T-cell (primary cell): ENCODE data around the gene TEKT2. TPM values are rescaled to one million over a fixed set of nuclear protein-coding genes. Genes with fewer than 3 reads are reported as not detected.

ENCODE experiments used
- ATAC-seq, 4 experiments: fragments of 200-7000 bp in 3 of 4; fragments of 150-1000 bp in 1 of 4; cut with Tn5 transposase; replicated peaks in 1 of 4; 1 replicate in 3 of 4; 2 replicates in 1 of 4; pipeline ENCODE4 v1.10.0; 2021; ENCODE audit warnings: moderate library complexity in 3 of 4, mild to moderate bottlenecking in 2 of 4, moderate number of reproducible peaks in 1 of 4
- CTCF ChIA-PET, 2 donors: fragments of 300-600 bp; sonication (Branson Sonifier 250); formaldehyde crosslinking; loops; one replicate each; lab custom pipeline; 2022; ENCODE audit warnings: antibody characterized with exemption in 2 of 2; lab: Charles Lee
- POLR2A ChIA-PET, 2 donors: fragments of 300-600 bp; sonication (Branson Sonifier 250); formaldehyde crosslinking; loops; one replicate each; lab custom pipeline; 2022; ENCODE audit warnings: antibody characterized with exemption in 2 of 2; lab: Charles Lee
- DNase-seq, 35 experiments: peaks; one replicate each; pipeline versions ENCODE4 v3.0.0 to v3.0.0-alpha.2; 2013 to 2023
- H3K27ac ChIP-seq: one replicate; pipeline ENCODE4 v1.5.1; 2013; ENCODE audit warnings: low read length
- H3K27me3 ChIP-seq, 2 experiments: replicated peaks in 1 of 2; 1 replicate in 1 of 2; 2 replicates in 1 of 2; pipeline versions ENCODE4 v1.6.1 to v1.7.0; 2013; ENCODE audit warnings: low read length in 1 of 2, mixed read lengths in 1 of 2; ENCODE audit not compliant: control insufficient read depth in 2 of 2, insufficient read depth in 2 of 2; ENCODE audit errors: extremely low read depth in 1 of 2
- H3K36me3 ChIP-seq, 2 donors: 1 replicate in 1 of 2; 2 replicates in 1 of 2; pipeline versions ENCODE4 v1.6.1 to v1.7.0; 2013; ENCODE audit warnings: low read length in 1 of 2; ENCODE audit not compliant: control insufficient read depth in 2 of 2, insufficient read depth in 1 of 2; ENCODE audit errors: extremely low read depth in 1 of 2
- H3K4me1 ChIP-seq, 2 experiments: 1 replicate in 1 of 2; 2 replicates in 1 of 2; pipeline versions ENCODE4 v1.6.1 to v1.7.0; 2013; ENCODE audit warnings: low read length in 2 of 2, mixed read lengths in 1 of 2; ENCODE audit not compliant: insufficient read depth in 2 of 2, control insufficient read depth in 1 of 2; ENCODE audit errors: extremely low read depth in 1 of 2
- H3K4me3 ChIP-seq, 2 donors: 1 replicate in 1 of 2; 2 replicates in 1 of 2; pipeline versions ENCODE4 v1.5.1 to v1.7.0; 2013; ENCODE audit warnings: mild to moderate bottlenecking in 2 of 2, low read length in 1 of 2, moderate library complexity in 1 of 2; ENCODE audit not compliant: control insufficient read depth in 1 of 2; ENCODE audit errors: extremely low read depth in 1 of 2
- H3K9me3 ChIP-seq: 2 replicates; pipeline ENCODE4 v1.7.0; 2013
- H3K27ac Mint-ChIP-seq, 2 donors: one replicate each; pipeline ENCODE4 v1.8.0; 2020 to 2021; ENCODE audit warnings: mild to moderate bottlenecking in 2 of 2, mixed read lengths in 2 of 2
- H3K27me3 Mint-ChIP-seq, 2 donors: one replicate each; pipeline ENCODE4 v1.8.0; 2021 to 2022; ENCODE audit warnings: mixed read lengths in 2 of 2
- H3K36me3 Mint-ChIP-seq: one replicate; pipeline ENCODE4 v1.8.0; 2021; ENCODE audit warnings: mixed read lengths
- H3K4me1 Mint-ChIP-seq, 3 donors: one replicate each; pipeline ENCODE4 v1.8.0; 2020 to 2022; ENCODE audit warnings: mixed read lengths in 3 of 3, mild to moderate bottlenecking in 1 of 3
- H3K4me3 Mint-ChIP-seq, 3 donors: one replicate each; pipeline ENCODE4 v1.8.0; 2020 to 2022; ENCODE audit warnings: mild to moderate bottlenecking in 3 of 3, mixed read lengths in 3 of 3, moderate library complexity in 3 of 3
- H3K9me3 Mint-ChIP-seq, 3 donors: one replicate each; pipeline ENCODE4 v1.8.0; 2020 to 2022; ENCODE audit warnings: mixed read lengths in 3 of 3
- WGBS: methylation state at CpG from one replicate; pipeline ENCODE4 v1.1.5; 2013; ENCODE audit warnings: missing lambda C conversion rate; ENCODE audit not compliant: insufficient coverage; 5-methylcytosine and 5-hydroxymethylcytosine counted together
- total RNA-seq, 35 experiments: library from RNA in 6 of 35; stranded (reverse) in 6 of 35; fragments of 120-200 nt in 1 of 35; gene quantifications; one replicate each; pipeline versions ENCODE4 v1.2.1 to v1.2.4 and lab custom pipeline; 2013 to 2026

The TEKT2 gene
- total RNA-seq, 5 donors from 2014 or later (not counting 1 experiment from before 2014, with no cell fraction given): 0.18 TPM; not detected in 4

DNA sequence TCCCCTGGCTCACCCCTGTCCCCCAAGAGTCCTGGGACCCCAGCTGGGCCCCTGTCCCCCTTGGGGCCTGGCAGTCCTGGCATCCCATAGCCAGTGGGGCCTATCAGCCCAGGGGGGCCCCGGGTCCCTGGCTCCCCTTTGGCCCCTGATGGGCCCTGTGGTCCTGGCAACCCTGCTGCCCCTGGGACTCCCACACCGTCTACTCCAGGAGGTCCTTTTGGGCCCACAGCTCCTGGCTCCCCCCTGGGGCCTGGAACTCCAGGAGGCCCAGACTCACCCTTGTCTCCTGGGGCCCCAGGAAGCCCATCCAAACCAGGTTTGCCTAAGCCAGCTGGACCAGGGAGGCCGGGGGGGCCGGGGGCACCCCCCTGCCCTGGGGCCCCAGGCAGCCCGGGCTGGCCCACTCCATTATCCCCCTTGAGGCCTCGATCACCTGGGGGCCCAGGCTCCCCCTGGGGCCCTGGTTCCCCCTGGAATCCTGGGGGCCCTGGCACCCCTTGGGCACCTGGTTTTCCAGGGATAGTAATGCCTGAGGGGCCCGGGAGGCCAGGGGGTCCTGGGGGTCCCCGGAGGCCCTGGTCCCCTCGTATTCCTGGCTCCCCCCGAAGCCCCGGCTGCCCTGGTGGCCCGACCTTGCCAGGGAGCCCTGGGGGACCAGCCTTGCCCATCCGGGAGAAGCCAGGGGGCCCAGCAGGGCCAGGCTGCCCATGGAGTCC, 14.9 kb downstream of the TEKT2 start:
- Histone ChIP-seq H3K9me3 (no peaks in the 10 kb centered on the region), H3K4me3 (no peak overlapping the region), H3K36me3 (peaks cover 2 to 24% of the 10 kb centered on the region in 2 donors), H3K4me1 (peaks cover 0 to 8% of the 10 kb centered on the region in 2 experiments), H3K27me3 (no peaks in the 10 kb centered on the region), H3K27ac (no peak overlapping the region)
- peaks cover 0 to 9% (median 2%) of the 10 kb centered on the region in 3 donors for H3K4me1 Mint-ChIP-seq
- 82% methylated on average over 13 of the region's 13 CpGs for WGBS
- no peaks in the 10 kb centered on the region for H3K9me3 Mint-ChIP-seq
- ATAC-seq (no peak), DNase-seq (no peak)
- no peaks in the 10 kb centered on the region for H3K36me3 Mint-ChIP-seq
- no peaks in the 10 kb centered on the region for H3K27me3 Mint-ChIP-seq
- CTCF ChIA-PET: interaction anchor here in 1 of 2 donors (0.6 kb wide), 1 partner anchor 12 kb away, joined by 3 read pairs; no protein-coding TSS in a partner anchor
- H3K27ac Mint-ChIP-seq: no peak overlapping the region
- no peak overlapping the region for H3K4me3 Mint-ChIP-seq
- POLR2A ChIA-PET: no interaction called here

DNA sequence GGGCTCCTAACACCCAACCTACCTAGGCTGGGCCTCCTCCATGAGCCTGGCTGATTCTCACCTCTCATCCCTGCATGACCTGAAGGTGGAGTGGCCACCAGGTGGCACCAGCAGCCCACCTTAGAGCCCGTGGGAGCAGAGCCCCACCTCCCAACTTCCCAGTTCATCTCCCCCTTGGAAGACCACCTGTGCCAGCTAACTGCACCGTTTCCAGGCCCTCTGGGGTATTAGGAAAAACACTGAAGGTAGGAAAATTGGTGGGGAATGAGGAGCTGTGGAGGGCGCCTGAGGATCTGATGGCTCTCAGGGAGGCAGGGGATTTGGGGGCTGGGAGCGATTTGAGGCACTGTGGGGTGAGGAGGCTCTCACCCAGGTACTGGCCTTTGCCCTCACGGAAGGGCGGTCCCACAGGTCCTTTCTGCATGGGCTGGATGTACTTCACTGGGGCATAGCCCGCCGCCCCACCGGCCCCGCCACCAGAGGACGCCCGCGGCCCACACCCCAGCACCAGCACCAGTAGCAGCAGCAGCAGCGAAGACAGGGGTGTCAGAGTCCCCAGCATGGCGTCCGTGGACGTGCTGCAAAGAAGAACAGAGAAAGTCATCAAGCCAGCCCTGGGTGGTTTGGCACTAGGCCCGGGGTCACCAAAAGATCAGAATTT, 15.9 kb downstream of the TEKT2 start:
- Mint-ChIP-seq H3K27me3 (no peaks in the 10 kb centered on the region), H3K9me3 (no peaks in the 10 kb centered on the region), H3K4me3 (peak overlapping the region in 2 of 3 donors; percentile 6 to 25), H3K36me3 (no peaks in the 10 kb centered on the region), H3K4me1 (peaks cover 0 to 9% (median 2%) of the 10 kb centered on the region in 3 donors), H3K27ac (no peak overlapping the region)
- ChIA-PET CTCF (interaction anchor here in 1 of 2 donors (0.6 to 1.8 kb wide), 6 partner anchors 10 to 186 kb away, joined by 3 to 8 read pairs (median 4); no protein-coding TSS in a partner anchor), POLR2A (no interaction called here)
- peaks cover 2 to 14% of the 10 kb centered on the region in 2 donors for H3K36me3 ChIP-seq
- H3K27ac ChIP-seq: no peak overlapping the region
- 38% methylated on average over 17 of the region's 18 CpGs for WGBS
- ATAC-seq: peak; percentile 81 to 90 (median 89)
- H3K4me3 ChIP-seq: no peak overlapping the region
- peak; percentile 30 to 84 (median 67) for DNase-seq
- no peaks in the 10 kb centered on the region for H3K27me3 ChIP-seq
- H3K9me3 ChIP-seq: no peaks in the 10 kb centered on the region
- H3K4me1 ChIP-seq: peaks cover 0 to 8% of the 10 kb centered on the region in 2 experiments

DNA sequence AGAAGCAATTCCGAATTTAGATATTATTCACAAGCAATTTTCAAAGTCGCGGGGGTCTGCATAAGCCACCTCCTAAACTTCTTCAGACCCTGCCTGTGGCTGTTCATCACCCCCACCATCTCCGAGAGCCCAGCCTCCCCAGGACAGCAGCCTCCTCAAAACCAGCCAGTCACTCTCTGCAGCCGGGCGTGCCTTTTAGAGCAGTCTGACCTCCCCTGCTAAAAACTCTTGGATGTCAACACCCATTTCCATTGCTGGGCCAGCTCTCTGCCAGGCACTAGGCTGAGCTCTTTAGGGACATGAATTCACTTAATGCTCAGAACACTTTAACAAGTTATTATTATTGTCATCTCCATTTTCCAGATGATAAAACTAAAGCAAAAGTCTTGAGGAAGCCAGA, 16.5 kb downstream of the TEKT2 start:
- H3K36me3 Mint-ChIP-seq: no peaks in the 10 kb centered on the region
- no peak overlapping the region for H3K27ac Mint-ChIP-seq
- no peaks in the 10 kb centered on the region for H3K27me3 Mint-ChIP-seq
- H3K9me3 Mint-ChIP-seq: no peaks in the 10 kb centered on the region
- peaks cover 0 to 9% (median 2%) of the 10 kb centered on the region in 3 donors for H3K4me1 Mint-ChIP-seq
- no peak for ATAC-seq
- WGBS: 94% methylated on average over 6 of the region's 6 CpGs
- no peak for DNase-seq
- H3K4me1 ChIP-seq: peaks cover 0 to 8% of the 10 kb centered on the region in 2 experiments
- no peaks in the 10 kb centered on the region for H3K9me3 ChIP-seq
- H3K4me3 ChIP-seq: no peak overlapping the region
- CTCF ChIA-PET: interaction anchor here in 1 of 2 donors (0.6 to 1.8 kb wide), 5 partner anchors 9 to 185 kb away, joined by 3 to 8 read pairs (median 5); no protein-coding TSS in a partner anchor
- POLR2A ChIA-PET: interaction anchor here in 1 of 2 donors (0.7 kb wide), 1 partner anchor 49 kb away, joined by 9 read pairs; no protein-coding TSS in a partner anchor
- no peak overlapping the region for H3K4me3 Mint-ChIP-seq
- no peak overlapping the region for H3K27ac ChIP-seq
- H3K36me3 ChIP-seq: peaks cover 2 to 12% of the 10 kb centered on the region in 2 donors
- no peaks in the 10 kb centered on the region for H3K27me3 ChIP-seq

DNA sequence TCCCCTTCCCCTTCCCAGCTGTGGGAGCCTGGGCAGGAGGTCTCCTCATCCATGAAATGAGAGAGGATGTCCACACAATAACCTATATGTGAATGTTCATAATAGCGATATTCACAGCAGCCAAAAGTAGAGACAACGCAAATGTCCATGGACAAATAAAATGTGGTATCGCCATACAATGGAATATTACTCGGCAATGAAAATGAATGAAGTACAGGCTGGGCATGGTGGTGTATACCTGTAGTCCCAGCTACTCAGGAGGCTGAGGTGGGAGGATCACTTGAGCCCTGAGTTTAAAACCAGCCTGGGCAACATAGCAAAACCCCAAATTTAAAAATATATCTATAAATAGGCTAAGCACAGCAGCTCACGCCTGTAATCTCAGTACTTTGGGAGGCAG, 17.7 kb downstream of the TEKT2 start:
- Histone ChIP-seq H3K27ac (no peak overlapping the region), H3K4me3 (no peak overlapping the region), H3K27me3 (no peaks in the 10 kb centered on the region), H3K9me3 (no peaks in the 10 kb centered on the region), H3K36me3 (peaks cover under 1 to 1% of the 10 kb centered on the region in 2 donors), H3K4me1 (peaks cover 0 to 8% of the 10 kb centered on the region in 2 experiments)
- ATAC-seq (no peak), DNase-seq (no peak)
- H3K4me1 Mint-ChIP-seq: peaks cover 0 to 9% (median 2%) of the 10 kb centered on the region in 3 donors
- no peaks in the 10 kb centered on the region for H3K9me3 Mint-ChIP-seq
- CTCF ChIA-PET: interaction anchor here (0.9 to 1.7 kb wide), 3 partner anchors 86 to 184 kb away, joined by 3 to 5 read pairs (median 3); no protein-coding TSS in a partner anchor
- no peak overlapping the region for H3K4me3 Mint-ChIP-seq
- WGBS: 100% methylated on average over 1 of the region's 5 CpGs
- no peak overlapping the region for H3K27ac Mint-ChIP-seq
- H3K36me3 Mint-ChIP-seq: no peaks in the 10 kb centered on the region
- H3K27me3 Mint-ChIP-seq: no peaks in the 10 kb centered on the region
- POLR2A ChIA-PET: no interaction called here

DNA sequence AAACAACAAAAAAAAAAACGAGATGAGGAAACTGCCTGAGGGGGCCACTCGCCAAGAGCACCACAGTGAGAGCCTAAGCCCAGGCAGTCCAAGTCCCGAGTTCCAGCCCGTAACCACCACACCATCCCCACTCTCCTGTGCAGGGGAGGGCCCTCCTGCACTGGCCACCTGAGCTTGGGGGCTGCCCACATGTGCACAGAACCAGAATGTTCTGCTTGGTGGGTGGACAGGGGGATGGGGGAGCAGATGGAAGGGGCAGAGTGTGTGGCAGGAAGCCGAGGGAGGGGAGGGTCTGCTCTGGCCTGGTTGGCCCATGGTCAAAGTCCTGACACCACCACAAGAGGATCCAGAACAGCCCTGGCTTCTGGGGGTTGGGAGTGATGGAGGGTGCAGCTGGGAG, 22.4 kb downstream of the TEKT2 start:
- no peak for DNase-seq
- Histone ChIP-seq H3K27ac (no peak overlapping the region), H3K9me3 (no peaks in the 10 kb centered on the region), H3K4me3 (no peak overlapping the region), H3K4me1 (peaks cover 8 to 28% of the 10 kb centered on the region in 2 experiments), H3K36me3 (no peaks in the 10 kb centered on the region), H3K27me3 (no peaks in the 10 kb centered on the region)
- no peak overlapping the region for H3K4me3 Mint-ChIP-seq
- POLR2A ChIA-PET: no interaction called here
- no peaks in the 10 kb centered on the region for H3K36me3 Mint-ChIP-seq
- WGBS: 75% methylated on average over 2 of the region's 5 CpGs
- no peak overlapping the region for H3K27ac Mint-ChIP-seq
- no peak for ATAC-seq
- no peaks in the 10 kb centered on the region for H3K9me3 Mint-ChIP-seq
- no peaks in the 10 kb centered on the region for H3K27me3 Mint-ChIP-seq
- CTCF ChIA-PET: no interaction called here
- H3K4me1 Mint-ChIP-seq: peaks cover 24 to 30% (median 24%) of the 10 kb centered on the region in 3 donors

DNA sequence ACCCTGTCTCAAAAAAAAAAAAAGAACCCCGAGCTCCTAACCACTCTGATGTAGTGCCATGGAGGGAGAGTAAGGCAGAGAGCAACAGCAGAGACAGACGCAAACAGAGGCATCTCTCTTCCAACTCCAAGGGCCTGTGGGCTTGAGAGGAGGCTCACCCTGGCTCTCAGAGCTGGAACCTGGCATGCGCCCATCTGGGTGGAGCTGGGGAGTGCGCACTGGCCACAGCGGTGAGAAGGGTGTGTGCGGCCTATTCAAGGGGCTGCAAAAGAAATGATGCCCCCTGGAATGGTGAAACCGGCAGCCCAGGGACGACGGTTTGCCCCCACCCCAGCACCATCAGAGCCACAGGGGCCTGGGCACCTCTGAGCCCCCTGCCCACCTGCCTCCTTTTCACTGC, 23.5 kb downstream of the TEKT2 start:
- CTCF ChIA-PET: no interaction called here
- H3K4me1 Mint-ChIP-seq: peaks cover 26 to 34% (median 27%) of the 10 kb centered on the region in 3 donors
- H3K27ac Mint-ChIP-seq: peak overlapping the region in 1 of 2 donors; percentile 28
- peaks cover 8 to 28% of the 10 kb centered on the region in 2 experiments for H3K4me1 ChIP-seq
- H3K4me3 Mint-ChIP-seq: no peak overlapping the region
- no peaks in the 10 kb centered on the region for H3K36me3 ChIP-seq
- ATAC-seq: no peak
- H3K9me3 Mint-ChIP-seq: no peaks in the 10 kb centered on the region
- 100% methylated on average over 1 of the region's 9 CpGs for WGBS
- H3K27me3 ChIP-seq: no peaks in the 10 kb centered on the region
- no peaks in the 10 kb centered on the region for H3K27me3 Mint-ChIP-seq
- H3K4me3 ChIP-seq: no peak overlapping the region
- H3K36me3 Mint-ChIP-seq: no peaks in the 10 kb centered on the region
- POLR2A ChIA-PET: interaction anchor here in 1 of 2 donors (0.6 kb wide), 1 partner anchor 30 kb away, joined by 4 read pairs; no protein-coding TSS in a partner anchor
- no peaks in the 10 kb centered on the region for H3K9me3 ChIP-seq
- H3K27ac ChIP-seq: no peak overlapping the region
- DNase-seq: no peak
